RKO (cell line): ENCODE results near the gene UBE2E2.

Experiments
- DNase-seq: peaks from one replicate; pipeline ENCODE4 v3.0.0-alpha.2; 2016; ENCODE audit warnings: low spot score

Gene UBE2E2

DNA sequence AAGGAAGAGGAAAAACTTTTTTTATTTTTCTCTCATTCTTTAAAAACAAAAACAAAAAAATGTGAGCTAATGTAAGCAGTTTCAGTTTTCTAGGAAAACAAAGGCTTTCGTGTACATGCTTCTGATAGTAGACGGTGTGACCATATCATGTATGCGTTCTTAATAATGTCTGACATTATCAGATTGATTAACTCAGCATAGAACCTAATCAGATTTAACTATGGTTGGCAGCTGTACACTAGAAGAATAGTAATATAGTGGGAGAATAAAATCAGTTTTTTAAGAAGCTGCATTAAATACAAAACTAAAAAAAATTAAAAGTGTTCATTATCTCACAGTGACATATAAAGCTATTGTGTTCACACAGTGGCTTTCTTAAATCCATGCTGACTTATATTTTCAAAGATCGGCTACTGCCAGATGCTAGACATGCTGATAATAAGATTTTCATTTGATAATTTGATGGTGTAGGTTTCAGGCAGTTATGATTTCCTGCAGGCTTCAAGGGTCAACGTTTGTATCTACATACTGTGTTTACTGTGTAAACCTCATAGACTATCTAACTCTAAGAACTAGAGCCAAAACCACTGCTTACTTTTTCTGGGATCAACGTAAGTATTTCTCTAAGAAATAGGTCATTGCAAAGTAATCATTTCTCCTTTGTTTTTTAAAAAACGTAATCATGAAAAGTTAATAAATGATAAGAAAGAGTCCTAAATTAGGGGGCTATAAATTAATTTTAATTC lies 74.0 kb downstream of the UBE2E2 start:
- DNase-seq: no peak

DNA sequence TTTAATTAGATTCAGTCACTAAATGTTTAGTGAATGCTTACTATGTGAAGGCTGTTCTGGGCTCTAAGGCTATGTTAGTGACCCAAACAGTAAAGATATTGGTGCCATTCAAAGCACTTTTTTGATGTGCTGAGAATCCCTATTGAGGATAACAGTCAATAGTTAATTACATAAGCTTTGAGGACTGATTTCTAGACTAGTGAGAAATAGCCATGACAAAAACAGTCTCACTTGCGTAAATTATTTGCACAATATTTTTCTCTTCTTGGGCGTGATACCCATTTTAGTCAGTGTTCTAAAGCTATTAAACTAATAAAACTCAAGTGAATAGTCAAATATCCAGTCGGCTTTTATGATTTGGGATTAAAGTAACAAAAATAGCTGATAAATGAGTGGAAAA lies 74.6 kb downstream of the UBE2E2 start:
- DNase-seq: no peak

DNA sequence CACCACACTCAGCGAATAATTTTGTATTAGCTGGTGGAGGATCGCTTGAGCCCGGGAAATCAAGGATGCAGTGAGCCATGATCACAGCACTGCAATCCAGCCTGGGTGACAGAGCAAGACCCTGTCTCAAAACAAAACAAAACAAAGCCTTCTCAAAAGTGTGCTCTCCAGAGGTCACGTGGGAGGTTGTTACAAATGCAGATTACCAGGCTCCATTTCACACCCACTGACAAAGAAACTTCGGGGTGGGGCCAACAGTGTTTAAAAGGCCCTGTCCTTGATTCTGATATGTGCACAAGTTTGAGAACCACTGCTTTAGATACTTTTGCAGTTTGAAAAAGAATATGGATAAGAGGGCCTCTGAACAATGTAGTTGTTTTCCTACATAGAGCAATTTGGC lies 80.5 kb downstream of the UBE2E2 start:
- no peak for DNase-seq

DNA sequence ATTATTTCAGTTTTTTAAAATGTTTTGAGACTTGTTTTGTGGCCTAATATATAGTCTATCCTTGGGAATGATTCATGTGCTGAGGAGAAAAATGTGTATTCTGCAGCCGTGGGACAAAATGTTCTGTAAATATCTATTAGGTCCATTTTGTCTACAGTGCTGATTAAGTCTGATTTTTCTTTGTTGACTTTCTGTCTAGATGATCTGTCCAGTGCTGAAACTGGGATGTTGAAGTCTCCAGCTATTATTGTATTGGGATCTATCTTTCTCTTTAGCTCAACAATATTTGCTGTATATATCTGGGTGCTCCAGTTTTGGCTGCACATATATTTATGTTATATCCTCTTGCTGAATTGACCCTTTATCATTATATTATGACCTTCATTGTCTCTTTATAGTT lies 85.2 kb downstream of the UBE2E2 start:
- no peak for DNase-seq

DNA sequence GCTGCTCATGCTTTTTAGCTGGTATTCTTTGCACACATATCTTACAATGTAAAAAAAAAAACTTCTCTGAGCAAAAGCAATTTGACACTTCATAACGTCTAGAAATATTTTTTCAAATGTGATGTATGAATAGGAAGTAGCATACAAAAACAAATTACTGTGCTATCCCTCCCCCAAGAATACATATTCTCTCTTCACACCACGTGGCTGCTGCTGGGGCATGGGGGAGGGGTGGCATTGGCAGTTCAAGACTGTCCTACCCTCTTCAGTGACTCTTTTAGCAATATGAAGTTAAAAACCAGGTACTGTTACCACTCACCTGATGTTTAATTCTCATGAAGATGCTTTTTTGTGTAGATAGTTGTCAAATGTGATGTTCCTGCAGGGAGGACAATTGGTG lies 85.6 kb downstream of the UBE2E2 start:
- DNase-seq: no peak

DNA sequence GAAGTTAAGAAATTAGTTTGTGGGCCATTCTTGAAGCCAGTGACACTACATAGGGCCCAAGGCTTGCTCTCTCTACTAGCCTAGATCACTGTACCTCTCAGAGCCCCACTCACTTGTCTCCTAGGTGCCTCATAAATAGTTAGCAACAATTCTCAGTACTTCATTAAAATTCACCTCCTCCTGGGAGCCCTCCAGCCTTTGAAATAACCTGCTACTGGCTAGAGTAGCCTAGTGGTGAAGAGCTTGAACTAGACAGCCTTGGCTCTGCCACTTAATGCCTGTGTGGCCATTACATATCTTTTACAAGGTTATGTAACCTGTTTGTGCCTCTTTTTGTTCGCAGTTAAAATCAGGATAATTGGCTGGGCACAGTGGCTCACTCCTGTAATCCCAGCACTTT lies 89.3 kb downstream of the UBE2E2 start:
- DNase-seq: no peak

DNA sequence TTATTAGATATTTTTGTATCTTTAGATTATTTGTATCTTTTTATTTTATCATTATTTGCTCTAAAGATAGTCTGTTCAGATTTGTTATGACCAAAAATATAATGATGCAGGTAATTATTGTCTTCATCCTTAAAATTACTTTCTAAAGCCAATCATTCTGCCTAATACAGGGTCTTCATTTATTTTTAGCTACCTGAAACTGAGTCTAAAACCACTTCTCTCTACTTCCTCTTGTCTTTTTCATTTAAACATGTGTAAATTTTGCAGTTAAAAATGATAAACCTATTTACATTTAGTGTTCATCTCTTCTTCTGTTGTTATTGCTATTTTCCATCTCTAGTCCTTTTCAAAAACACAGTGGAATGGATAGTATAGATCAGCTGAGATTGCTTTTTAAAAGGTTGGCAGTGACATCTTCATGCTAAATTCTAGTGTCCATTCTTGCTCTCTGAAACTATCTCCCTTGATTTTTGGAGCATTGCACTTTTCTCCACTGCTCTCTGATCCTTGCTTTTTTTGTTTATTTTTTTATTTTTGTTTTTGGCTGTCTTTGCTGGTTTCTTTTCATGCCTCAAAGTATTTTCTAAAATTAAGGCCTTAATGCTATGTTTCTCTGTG lies 91.8 kb downstream of the UBE2E2 start:
- DNase-seq: no peak

DNA sequence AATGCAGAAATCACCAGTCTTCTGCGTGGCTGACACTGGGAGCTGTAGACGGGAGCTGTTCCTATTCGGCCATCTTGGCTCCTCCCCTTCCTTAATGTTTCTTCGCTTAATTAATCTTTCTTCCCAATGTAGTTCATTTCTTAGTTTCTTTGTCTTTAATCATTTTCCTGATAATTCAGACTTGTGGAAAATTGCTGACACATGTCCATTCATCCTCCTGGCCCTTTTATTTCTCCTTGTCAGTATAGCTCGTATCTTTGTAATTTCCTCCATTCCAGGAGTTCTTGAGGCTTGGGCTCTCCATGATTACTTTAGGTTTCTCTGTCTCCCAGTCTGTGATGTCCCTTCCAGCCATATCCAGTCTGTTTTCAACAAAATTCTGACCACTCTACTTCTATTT lies 98.7 kb downstream of the UBE2E2 start:
- DNase-seq: no peak

DNA sequence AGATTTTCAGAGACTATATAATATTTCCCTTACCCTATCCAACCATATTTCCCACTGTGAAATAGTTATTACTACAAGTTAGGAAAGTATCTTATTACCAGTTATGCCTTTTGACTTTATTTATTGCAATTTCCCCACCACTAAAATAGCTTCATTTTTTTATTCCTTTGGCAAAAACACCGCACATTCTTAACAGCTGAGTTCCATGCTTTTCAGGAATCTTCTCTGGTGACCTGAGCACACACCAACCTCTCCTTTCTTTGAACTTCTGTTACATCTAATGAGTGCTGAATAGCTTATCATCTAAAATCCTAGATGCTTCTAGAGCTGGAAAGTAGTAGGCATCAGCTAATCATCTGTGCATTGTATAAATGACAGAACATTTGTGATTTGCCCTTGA lies 99.1 kb downstream of the UBE2E2 start:
- no peak for DNase-seq

DNA sequence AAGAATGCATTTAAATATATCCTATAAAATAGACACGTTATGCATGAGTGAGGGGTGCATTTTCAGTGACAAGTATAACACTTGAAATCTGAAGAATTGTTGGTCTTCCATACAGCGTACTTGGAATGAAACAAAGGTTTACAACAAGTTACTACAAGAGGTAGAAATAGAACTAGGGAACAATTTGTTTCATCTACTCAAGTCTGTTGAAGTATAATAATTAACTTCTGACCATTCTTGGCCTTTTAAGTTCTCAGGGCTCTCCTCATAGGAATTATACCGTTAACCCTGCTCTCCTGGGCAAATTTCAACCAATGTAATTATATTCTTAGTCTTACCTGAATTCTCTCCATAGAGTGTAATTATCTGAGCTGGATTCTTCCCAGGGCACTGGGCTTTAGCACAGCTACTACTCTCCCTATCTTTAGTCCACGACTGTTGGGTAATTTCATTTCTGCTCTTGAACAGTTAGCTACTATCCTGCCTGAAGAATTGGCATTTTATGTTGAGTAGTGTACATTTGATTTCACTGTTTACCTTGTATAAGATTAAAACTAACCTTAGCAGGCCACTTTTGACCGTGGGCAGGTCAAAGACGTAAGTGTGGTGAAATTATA lies 100.6 kb downstream of the UBE2E2 start:
- DNase-seq: no peak

DNA sequence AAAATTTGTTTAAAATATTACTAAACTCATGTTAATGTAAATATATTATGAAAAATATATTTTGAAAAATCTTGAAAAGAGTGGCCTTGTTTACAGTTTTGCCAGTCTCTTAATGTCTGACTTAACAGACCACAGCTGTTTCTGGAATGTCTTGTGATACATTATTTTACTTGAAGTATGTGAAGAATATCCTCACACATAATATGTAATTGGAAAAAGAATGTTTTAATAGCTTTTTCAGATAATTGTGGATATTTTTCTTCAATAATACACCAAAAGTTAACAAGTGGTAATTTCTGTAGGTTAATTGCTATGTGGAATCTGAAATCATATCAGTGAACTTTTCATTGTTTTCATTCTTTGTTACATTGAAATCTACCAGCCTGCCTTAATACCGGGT lies 101.3 kb downstream of the UBE2E2 start:
- DNase-seq: no peak

DNA sequence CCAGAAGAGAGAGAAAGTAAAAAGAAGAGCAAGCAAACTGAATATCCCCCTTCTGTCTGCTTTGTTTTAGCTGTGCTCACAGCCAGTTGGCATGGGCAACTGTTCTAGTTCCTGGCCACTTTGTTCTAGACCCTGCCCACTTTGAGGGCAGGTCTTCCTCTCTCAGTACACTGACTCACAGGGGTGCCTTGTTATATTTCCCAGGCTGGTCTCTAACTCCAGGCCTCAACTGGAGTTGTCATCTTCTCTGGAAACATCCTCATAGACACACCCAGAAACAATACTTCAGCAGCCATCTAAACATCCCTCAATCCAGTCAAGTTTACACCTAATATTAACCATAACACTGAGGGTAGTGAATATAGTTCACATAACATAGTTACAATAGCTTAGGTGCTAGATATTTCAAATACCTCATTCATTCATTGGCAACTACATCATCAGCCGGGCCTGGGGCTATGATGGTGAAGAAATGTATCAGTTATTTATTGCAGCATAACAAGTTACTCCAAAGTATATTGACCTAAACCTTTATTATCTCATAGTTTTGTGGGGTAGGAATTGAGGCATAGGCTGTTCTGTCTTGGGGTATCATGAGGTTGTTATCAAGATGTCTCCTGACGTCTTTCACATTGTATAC lies 106.0 kb downstream of the UBE2E2 start:
- DNase-seq: no peak

DNA sequence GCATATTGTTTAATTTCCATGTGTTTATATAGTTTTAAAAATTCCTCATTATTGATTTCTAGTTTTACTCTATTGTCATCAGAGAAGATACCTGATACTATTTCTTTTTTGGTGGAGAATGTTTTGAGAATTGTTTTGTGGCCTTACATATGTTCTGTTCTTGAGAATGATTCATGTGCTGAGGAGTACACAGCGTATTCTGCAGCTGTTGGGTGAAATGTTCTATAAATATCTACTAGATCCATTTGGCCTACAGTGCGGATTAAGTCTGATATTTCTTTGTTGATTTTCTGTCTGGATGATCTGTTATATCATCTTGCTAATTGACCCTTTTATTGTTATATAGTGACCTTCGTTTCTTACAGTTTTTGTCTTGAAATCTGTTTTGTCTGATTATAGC lies 109.7 kb downstream of the UBE2E2 start:
- DNase-seq: no peak

DNA sequence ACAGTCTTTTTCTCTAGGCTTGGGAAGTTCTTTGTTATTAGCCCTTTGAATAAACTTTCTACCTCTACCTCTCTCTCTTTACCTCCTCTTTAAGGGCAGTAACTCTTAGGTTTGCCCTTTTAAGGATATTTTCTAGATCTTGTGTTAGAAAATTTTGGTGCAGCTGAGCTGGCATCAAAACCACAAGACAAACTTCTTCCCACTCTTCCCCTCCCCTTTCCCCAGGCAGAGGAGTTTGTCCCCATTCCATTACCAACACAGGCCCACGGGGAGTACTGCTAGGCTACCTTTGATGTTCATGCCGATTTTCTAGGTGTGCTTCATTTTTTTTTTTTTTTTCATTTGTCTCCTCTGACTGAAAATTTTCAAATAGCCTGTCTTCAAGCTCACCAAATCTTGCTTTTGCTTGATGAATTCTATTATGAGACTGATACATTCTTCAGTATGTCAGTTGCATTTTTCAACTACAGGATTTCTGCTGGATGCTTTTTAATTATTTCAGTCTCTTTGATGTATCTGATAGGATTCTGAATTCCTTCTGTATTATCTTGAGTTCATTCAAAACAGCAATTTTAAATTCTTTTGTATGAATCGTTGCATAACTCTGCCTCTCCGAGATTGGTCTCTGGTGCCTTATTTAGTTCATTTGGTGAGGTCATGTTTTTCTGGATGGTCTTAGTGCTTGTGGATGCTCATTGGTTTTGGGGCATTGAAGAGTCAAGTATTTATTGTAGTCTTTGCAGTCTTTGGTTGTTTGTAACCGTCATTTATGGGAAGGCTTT lies 112.0 kb downstream of the UBE2E2 start:
- no peak for DNase-seq

DNA sequence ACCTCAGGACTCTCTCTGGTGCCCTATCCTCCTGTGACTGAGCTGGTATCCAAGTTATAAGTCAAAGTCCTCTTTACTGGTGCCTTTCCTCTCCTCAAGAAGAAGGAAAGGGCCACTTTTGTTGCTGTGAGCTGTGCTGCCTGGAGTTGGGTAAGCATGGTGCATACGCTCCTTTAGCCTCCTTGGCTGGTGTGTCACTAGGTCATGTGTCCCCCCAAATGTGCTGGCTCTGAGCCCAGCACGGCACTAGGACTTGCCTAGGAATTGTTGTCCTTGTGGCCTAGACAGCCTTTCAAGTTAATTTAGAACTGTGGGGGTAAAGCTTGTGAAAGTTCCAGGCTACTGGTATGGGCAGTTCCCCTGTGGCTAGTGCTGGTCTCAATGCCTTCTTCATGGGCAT lies 113.8 kb downstream of the UBE2E2 start:
- DNase-seq: no peak

DNA sequence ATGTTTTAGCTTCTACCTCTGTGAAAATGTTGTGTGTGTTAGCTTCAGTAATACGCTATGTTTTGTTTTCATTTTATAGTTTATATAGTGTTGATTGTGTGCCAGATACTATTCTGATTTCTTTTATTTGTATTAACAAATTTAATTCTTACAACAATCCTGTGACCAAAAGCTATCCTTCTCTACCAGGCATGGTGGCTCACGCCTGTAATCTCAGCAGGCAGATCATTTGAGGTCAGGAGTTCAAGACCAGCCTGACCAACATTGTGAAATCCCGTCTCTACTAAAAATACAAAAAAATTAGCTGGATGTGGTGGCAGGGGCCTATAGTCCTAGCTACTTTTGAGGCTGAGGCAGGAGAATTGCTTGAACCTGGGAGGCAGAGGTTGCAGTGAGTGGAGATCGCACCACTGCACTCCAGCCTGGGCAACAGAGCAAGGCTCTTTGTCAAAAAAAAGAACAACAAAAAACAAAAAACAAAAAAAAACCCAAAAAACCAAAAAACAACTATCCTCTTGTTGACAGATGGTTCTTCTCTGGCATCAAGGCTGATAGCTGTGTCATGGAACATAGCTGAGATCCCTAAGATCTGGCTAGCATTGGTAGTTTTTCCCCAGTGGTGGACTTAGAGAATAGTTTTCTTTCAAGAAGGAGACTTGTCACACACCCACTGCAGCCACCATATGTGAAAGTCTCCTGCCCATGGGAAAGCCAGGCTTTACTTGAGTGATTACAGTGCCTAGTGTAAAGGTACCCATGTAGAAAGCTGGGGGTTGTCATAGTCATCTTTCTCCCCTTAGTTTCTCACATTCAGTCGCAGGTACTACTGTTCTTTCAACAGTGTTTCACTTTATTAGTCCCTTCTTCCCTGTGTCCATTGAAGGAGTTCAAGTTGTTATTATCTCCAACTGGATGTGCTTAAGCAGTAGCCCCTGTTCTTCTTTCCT lies 116.5 kb downstream of the UBE2E2 start:
- no peak for DNase-seq

DNA sequence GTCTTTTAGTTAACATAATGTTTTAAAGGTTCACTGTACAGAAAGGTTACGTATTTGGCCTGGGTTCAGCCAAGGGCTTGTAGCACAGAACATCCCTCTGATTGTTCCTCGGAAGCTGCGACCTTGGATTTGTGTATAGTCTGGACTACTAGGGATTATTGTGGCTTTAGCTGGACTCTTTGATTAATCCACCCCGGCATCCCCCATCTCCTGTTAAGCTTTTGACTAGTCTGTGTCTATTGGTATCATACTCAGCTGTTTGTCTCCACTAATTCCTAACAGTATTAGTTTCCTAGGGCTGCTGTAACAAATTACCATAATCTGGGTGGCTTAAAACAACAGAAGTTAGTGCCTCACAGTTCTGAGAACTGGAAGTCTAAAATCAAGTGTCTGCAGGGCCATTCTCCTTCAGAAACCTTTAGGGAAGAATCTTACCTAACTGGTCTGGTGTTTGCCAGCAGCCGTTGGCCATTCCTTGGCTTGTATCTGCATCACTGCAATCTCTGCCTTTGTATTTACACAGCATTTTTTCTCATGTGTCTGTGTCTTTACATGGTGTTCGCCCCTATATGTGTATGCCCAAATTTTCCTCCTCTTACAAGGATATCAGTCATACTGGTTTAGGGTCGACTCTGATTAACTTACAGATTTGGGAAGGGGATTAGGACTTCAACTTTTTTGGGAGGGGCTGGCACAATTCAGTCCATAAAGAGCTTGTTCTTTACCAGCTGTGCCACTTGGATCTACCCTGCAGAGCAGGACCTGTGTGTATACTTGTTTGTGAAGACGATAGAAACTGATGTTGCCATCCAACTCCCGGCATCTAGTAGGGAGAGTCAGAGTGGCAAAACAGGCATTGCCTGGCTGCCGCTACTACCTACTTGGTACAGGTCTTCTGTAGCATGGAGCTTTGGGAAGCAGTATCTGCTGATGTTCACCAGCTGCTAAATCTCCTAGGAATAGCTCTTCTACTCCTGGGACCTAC lies 117.8 kb downstream of the UBE2E2 start:
- DNase-seq: no peak

DNA sequence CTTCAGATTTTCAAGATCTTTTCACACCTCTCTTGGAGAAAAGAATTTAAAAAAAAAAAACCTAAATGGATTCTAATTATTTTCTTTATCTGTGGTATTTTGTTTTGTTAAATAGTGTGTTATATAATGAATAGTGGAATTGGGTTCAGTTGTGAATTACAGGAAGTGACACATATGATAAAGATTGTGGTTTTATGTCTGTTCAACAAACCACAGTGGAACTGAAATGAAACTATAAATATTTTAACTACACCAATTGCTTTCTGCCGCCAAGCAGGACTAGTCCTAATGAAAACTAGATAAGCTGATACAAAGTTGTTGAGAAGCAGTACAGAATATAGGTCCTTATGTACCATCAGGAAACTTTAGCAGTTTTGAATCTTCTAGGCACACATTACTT lies 121.6 kb downstream of the UBE2E2 start:
- DNase-seq: no peak

DNA sequence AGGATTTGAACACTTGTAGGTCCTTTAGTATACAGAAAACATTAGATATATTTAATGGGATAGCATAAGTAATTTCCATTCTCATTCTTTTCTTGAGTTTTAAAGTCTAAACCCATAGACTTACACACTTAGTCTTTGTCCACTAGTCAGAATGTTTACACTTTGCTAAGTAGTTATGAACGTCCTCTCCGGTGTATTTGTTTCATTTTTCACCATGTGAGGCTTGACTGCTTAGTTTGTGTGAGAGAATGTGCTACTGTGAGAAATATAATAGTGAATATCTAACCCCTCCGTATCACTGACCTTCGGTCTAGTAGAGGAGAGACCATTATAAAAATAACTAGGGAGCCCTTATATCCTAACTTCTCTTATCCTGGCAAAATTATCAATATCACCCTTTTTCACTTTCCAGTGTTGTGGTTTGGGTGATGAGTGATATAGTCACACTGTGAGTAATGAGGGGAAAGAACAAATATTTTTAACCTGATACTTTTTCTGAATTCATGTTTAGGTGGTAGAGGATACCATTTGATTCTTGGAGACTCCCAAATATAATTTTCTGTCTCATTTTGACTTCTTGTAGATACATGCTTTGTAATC lies 122.4 kb downstream of the UBE2E2 start:
- DNase-seq: no peak
